CD14-positive monocyte (primary cell): ENCODE results near the gene HSBP1L1. TPM values are rescaled to one million over a fixed set of nuclear protein-coding genes. Genes with fewer than 3 reads are reported as not detected.

Experiments
- DNase-seq, 3 donors: peaks; one replicate each; pipeline ENCODE4 v3.0.0-alpha.2; 2011 to 2022
- H2AFZ ChIP-seq: 2 replicates; pipeline ENCODE4 v1.6.0; 2012; ENCODE audit warnings: mild to moderate bottlenecking, low read depth, low read length, inconsistent platforms; ENCODE audit not compliant: insufficient read depth, poor library complexity, severe bottlenecking
- H3K27ac ChIP-seq, 2 donors: 1 replicate in 1 of 2; 2 replicates in 1 of 2; pipeline ENCODE4 v1.5.1; 2012 to 2013; ENCODE audit warnings: low read length in 2 of 2, control low read depth in 1 of 2, inconsistent platforms in 1 of 2, low read depth in 1 of 2, mild to moderate bottlenecking in 1 of 2
- H3K27me3 ChIP-seq, 2 donors: one replicate each; pipeline versions ENCODE4 v1.6.0 to v1.6.1; 2011 to 2013; ENCODE audit warnings: low read length in 2 of 2; ENCODE audit not compliant: control insufficient read depth in 2 of 2, insufficient read depth in 2 of 2
- H3K36me3 ChIP-seq, 2 donors: replicated peaks in 1 of 2; 1 replicate in 1 of 2; 2 replicates in 1 of 2; pipeline versions ENCODE4 v1.5.1 to v1.6.1; 2012 to 2013; ENCODE audit warnings: low read length in 2 of 2, control low read depth in 1 of 2, inconsistent platforms in 1 of 2, mild to moderate bottlenecking in 1 of 2; ENCODE audit not compliant: insufficient read depth in 2 of 2, control insufficient read depth in 1 of 2
- H3K4me1 ChIP-seq, 2 donors: 1 replicate in 1 of 2; 2 replicates in 1 of 2; pipeline versions ENCODE4 v1.5.1 to v1.6.1; 2012 to 2013; ENCODE audit warnings: low read length in 2 of 2, control low read depth in 1 of 2, inconsistent platforms in 1 of 2, mild to moderate bottlenecking in 1 of 2, moderate library complexity in 1 of 2; ENCODE audit not compliant: insufficient read depth in 2 of 2, control insufficient read depth in 1 of 2
- H3K4me2 ChIP-seq: replicated peaks from 2 replicates; pipeline ENCODE3; 2012; ENCODE audit warnings: low read length, moderate library complexity, mild to moderate bottlenecking; ENCODE audit not compliant: poor library complexity, severe bottlenecking; ENCODE audit errors: extremely low read depth
- H3K4me3 ChIP-seq, 3 experiments: fragments of 200-600 bp in 1 of 3; sonication (generic) in 1 of 3; replicated peaks in 1 of 3; 1 replicate in 2 of 3; 2 replicates in 1 of 3; pipeline ENCODE4 v1.5.1; 2011 to 2013; ENCODE audit warnings: low read length in 3 of 3, mild to moderate bottlenecking in 3 of 3, control low read depth in 2 of 3, low read depth in 2 of 3, inconsistent platforms in 1 of 3, moderate library complexity in 1 of 3
- H3K79me2 ChIP-seq: 2 replicates; pipeline ENCODE4 v1.6.0; 2012; ENCODE audit warnings: mild to moderate bottlenecking, control low read depth, inconsistent platforms, low read length, moderate library complexity; ENCODE audit not compliant: insufficient read depth
- H3K9ac ChIP-seq: 2 replicates; pipeline ENCODE4 v1.6.0; 2017; ENCODE audit warnings: low read length, mild to moderate bottlenecking; ENCODE audit not compliant: insufficient read depth, poor library complexity, severe bottlenecking
- H3K9me3 ChIP-seq, 2 donors: replicated peaks in 1 of 2; 1 replicate in 1 of 2; 2 replicates in 1 of 2; pipeline versions ENCODE4 v1.5.1 to v1.6.1; 2012 to 2013; ENCODE audit warnings: low read length in 2 of 2, control low read depth in 1 of 2; ENCODE audit not compliant: control insufficient read depth in 1 of 2, insufficient read depth in 1 of 2
- H4K20me1 ChIP-seq: 2 replicates; pipeline ENCODE4 v1.6.0; 2012; ENCODE audit warnings: mild to moderate bottlenecking, low read length, control low read depth, moderate library complexity; ENCODE audit not compliant: insufficient read depth
- H3K27ac Mint-ChIP-seq, 7 donors: one replicate each; pipeline ENCODE4 v1.8.0; 2020; ENCODE audit warnings: mild to moderate bottlenecking in 7 of 7, mixed read lengths in 7 of 7, moderate library complexity in 6 of 7, inconsistent platforms in 2 of 7
- H3K27me3 Mint-ChIP-seq, 3 donors: one replicate each; pipeline ENCODE4 v1.8.0; 2021 to 2022; ENCODE audit warnings: low read depth in 3 of 3, mild to moderate bottlenecking in 3 of 3, mixed read lengths in 3 of 3, moderate library complexity in 3 of 3, inconsistent platforms in 1 of 3
- H3K36me3 Mint-ChIP-seq, 2 donors: one replicate each; pipeline ENCODE4 v1.8.0; 2020; ENCODE audit warnings: mixed read lengths in 2 of 2, inconsistent platforms in 1 of 2, mild to moderate bottlenecking in 1 of 2
- H3K4me1 Mint-ChIP-seq: one replicate; pipeline ENCODE4 v1.8.0; 2020; ENCODE audit warnings: mild to moderate bottlenecking, mixed read lengths
- H3K4me3 Mint-ChIP-seq, 2 donors: one replicate each; pipeline ENCODE4 v1.8.0; 2020; ENCODE audit warnings: mild to moderate bottlenecking in 2 of 2, mixed read lengths in 2 of 2, moderate library complexity in 1 of 2
- H3K9me3 Mint-ChIP-seq, 7 donors: one replicate each; pipeline ENCODE4 v1.8.0; 2020 to 2022; ENCODE audit warnings: mixed read lengths in 7 of 7, mild to moderate bottlenecking in 6 of 7, moderate library complexity in 6 of 7, inconsistent platforms in 2 of 7
- WGBS: methylation state at CpG from one replicate; pipeline ENCODE4 v1.1.5; 2013; ENCODE audit warnings: missing lambda C conversion rate; ENCODE audit not compliant: insufficient coverage; 5-methylcytosine and 5-hydroxymethylcytosine counted together
- intact Hi-C, 2 donors: fragments of 100-400 bp; cut with micrococcal nuclease; formaldehyde crosslinking; loops; one replicate each; pipeline versions ENCODE4 v1.15.0 to v1.15.1; 2023
- polyA plus RNA-seq, 3 donors: library from polyadenylated mRNA; depleted of rRNA in 1 of 3; unstranded in 2 of 3; stranded (reverse) in 1 of 3; fragments of 300-500 nt in 2 of 3; fragments of >200 nt in 1 of 3; fragmentation: Illumina TruSeq in 2 of 3; gene quantifications; 1 replicate in 2 of 3; 2 replicates in 1 of 3; pipeline ENCODE4 v1.2.3, GENCODE V29; 2012 to 2021
- TF ChIP-seq, protein P1 (sequence below): fragments of 200-600 bp; IDR thresholded peaks from one replicate; pipeline ENCODE4 v1.8.0; 2022; ENCODE audit warnings: antibody characterized with exemption, mild to moderate bottlenecking

The HSBP1L1 gene
- polyA plus RNA-seq, 3 donors = 2.5 to 13.2 (median 10.8) TPM

DNA sequence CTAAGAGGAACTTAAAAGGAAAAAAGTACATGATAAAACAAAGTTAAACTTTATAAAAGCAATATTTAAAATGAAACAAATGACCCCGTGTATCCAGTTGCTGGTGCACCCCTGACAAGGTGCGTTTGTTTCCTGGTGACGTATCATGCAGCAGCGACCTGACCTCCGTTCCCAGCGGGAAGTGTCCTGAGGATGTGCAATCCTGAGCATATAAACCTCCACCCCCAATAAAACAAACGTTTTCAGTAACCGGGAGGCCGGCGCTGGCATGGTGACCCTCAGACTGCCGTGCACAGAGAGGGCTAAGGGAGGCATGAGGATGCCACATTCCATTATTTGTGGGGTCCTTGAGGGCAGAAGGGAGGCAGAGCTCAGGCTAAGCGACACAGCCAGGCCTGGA is 27.8 kb upstream of the HSBP1L1 start:
- H3K4me3 ChIP-seq = no peak overlapping the region
- DNase-seq = no peak
- H3K4me1 ChIP-seq = no peaks in the 10 kb centered on the region
- H3K27ac ChIP-seq = no peak overlapping the region
- H4K20me1 ChIP-seq = peaks cover 92% of the 10 kb centered on the region
- H3K36me3 Mint-ChIP-seq = peaks cover 93 to 99% of the 10 kb centered on the region in 2 donors
- H2AFZ ChIP-seq = no peak overlapping the region
- H3K4me1 Mint-ChIP-seq = peaks cover 6% of the 10 kb centered on the region
- WGBS = 100% methylated on average over 4 of the region's 12 CpGs
- H3K4me2 ChIP-seq = no peak overlapping the region
- H3K4me3 Mint-ChIP-seq = no peak overlapping the region
- H3K27me3 ChIP-seq = no peaks in the 10 kb centered on the region
- peaks cover 50 to 76% (median 59%) of the 10 kb centered on the region in 7 donors for H3K9me3 Mint-ChIP-seq
- H3K36me3 ChIP-seq = peaks cover 65 to 99% of the 10 kb centered on the region in 2 donors
- intact Hi-C loops = no loop called here
- TF ChIP-seq, protein P1, sequence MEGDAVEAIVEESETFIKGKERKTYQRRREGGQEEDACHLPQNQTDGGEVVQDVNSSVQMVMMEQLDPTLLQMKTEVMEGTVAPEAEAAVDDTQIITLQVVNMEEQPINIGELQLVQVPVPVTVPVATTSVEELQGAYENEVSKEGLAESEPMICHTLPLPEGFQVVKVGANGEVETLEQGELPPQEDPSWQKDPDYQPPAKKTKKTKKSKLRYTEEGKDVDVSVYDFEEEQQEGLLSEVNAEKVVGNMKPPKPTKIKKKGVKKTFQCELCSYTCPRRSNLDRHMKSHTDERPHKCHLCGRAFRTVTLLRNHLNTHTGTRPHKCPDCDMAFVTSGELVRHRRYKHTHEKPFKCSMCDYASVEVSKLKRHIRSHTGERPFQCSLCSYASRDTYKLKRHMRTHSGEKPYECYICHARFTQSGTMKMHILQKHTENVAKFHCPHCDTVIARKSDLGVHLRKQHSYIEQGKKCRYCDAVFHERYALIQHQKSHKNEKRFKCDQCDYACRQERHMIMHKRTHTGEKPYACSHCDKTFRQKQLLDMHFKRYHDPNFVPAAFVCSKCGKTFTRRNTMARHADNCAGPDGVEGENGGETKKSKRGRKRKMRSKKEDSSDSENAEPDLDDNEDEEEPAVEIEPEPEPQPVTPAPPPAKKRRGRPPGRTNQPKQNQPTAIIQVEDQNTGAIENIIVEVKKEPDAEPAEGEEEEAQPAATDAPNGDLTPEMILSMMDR = no peak
- no peak overlapping the region for H3K27ac Mint-ChIP-seq
- peaks cover 96% of the 10 kb centered on the region for H3K79me2 ChIP-seq
- no peaks in the 10 kb centered on the region for H3K27me3 Mint-ChIP-seq
- H3K9ac ChIP-seq = no peak overlapping the region
- H3K9me3 ChIP-seq = peaks cover 52 to 63% of the 10 kb centered on the region in 2 donors

DNA sequence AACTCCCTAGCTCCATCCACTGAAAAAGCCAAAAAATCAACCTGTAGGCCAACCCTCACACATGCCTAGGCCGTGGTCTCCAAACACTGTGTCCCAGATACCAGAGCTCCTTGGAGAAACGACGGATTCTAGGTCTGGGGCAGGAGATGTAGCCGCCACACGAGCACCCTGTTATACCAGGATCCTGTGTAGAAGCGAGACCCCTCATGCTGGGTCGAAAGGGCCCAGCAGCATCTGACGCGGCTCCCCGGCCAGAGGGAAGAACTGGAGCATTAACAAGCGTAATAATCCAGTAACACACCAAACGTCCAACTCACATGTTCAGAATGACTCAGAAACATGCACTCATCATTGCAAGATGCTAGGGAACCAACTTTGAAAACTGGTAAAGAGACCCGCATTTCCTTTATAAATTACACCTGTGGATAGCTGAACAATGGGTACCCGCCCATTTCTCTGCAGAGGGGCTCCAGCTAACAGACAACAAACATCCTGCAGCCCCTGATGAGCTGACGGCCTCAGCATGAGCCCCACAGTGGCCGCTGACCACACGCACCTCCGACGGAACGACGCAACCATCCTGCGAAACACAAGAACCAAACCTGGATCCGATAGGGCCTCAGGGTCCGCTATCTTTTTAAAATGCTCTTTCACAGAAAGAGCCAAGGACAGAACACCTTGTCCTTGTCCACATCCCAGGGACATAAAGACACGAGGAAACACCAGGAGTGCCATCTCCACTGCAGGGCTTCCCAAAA is 27.2 kb upstream of the HSBP1L1 start:
- H3K9me3 Mint-ChIP-seq = peaks cover 45 to 70% (median 57%) of the 10 kb centered on the region in 7 donors
- TF ChIP-seq, protein P1 = no peak
- peaks cover 96% of the 10 kb centered on the region for H3K79me2 ChIP-seq

More for the DNA sequence above, 27.2 kb upstream of the HSBP1L1 start:
- Histone ChIP-seq H2AFZ (no peak overlapping the region), H3K9me3 (peaks cover 52 to 59% of the 10 kb centered on the region in 2 donors), H3K4me2 (no peak overlapping the region), H3K27ac (no peak overlapping the region), H3K9ac (no peak overlapping the region), H3K4me1 (no peaks in the 10 kb centered on the region), H3K27me3 (no peaks in the 10 kb centered on the region), H3K36me3 (peaks cover 71 to 100% of the 10 kb centered on the region in 2 donors), H4K20me1 (peaks cover 99% of the 10 kb centered on the region), H3K4me3 (no peak overlapping the region)
- Mint-ChIP-seq H3K36me3 (peaks cover 95 to 100% of the 10 kb centered on the region in 2 donors), H3K4me1 (peaks cover 6% of the 10 kb centered on the region), H3K27ac (no peak overlapping the region), H3K4me3 (no peak overlapping the region), H3K27me3 (no peaks in the 10 kb centered on the region)
- 97% methylated on average over 25 of the region's 25 CpGs for WGBS
- no peak for DNase-seq
- intact Hi-C loops = no loop called here
